Activated naive CD4-positive, alpha-beta T cell treated with anti-CD3 and anti-CD28 coated beads for 36 hours (primary cell): ENCODE measurements around the gene CTNNAL1. TPM values are rescaled to one million over a fixed set of nuclear protein-coding genes. Genes with fewer than 3 reads are reported as not detected.
"Not testable (repeated sequence)": the region's sequence is repeated elsewhere in the genome, so short reads cannot be mapped to it uniquely, and the experiment has no call there.

Source experiments
- CTCF ChIA-PET: fragments of 350-600 bp; sonication (Branson Sonifier 250); formaldehyde crosslinking; loops from one replicate; lab custom pipeline; 2021; ENCODE audit warnings: antibody characterized with exemption; lab: Charles Lee
- DNase-seq: peaks from one replicate; pipeline ENCODE4 v3.0.0-alpha.2; 2020
- H3K27ac Mint-ChIP-seq: one replicate; pipeline ENCODE4 v1.8.0; 2021; ENCODE audit warnings: mild to moderate bottlenecking, mixed read lengths
- H3K27me3 Mint-ChIP-seq: one replicate; pipeline ENCODE4 v1.8.0; 2021; ENCODE audit warnings: low read depth, mixed read lengths
- H3K36me3 Mint-ChIP-seq: one replicate; pipeline ENCODE4 v1.8.0; 2021; ENCODE audit warnings: low read depth, mixed read lengths
- H3K4me1 Mint-ChIP-seq: one replicate; pipeline ENCODE4 v1.8.0; 2021; ENCODE audit warnings: low read depth, mixed read lengths
- H3K4me3 Mint-ChIP-seq: one replicate; pipeline ENCODE4 v1.8.0; 2021; ENCODE audit warnings: mild to moderate bottlenecking, moderate library complexity, mixed read lengths
- H3K9me3 Mint-ChIP-seq: one replicate; pipeline ENCODE4 v1.8.0; 2021; ENCODE audit warnings: mixed read lengths
- intact Hi-C: fragments of 100-400 bp; cut with micrococcal nuclease; formaldehyde crosslinking; loops from one replicate; pipeline ENCODE4 v1.15.1; 2023
- total RNA-seq, 2 experiments: library from RNA; stranded (reverse); gene quantifications; one replicate each; pipeline ENCODE4 v1.2.3, GENCODE V29; 2021

The CTNNAL1 gene
- total RNA-seq, 2 experiments from 2014 or later: 18.4 to 19.0 TPM

DNA sequence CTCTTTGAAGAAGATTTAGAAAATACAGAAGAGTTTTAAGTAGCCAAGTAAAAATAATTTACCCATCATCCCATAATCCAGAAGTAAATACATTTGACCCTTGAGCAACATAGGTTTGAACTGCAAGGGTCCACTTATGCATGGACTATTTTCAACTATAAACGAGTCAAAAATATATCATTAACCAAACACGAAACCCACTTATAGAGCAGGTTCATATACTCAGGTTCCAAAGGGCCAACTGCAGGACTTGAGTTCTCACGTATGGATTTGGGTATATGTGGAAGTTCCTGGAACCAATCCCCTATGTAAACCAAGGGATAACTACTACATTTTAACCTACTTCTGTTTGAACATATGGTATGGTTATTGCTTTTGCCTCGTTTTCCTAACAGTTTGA lies 73.3 kb downstream of the CTNNAL1 start:
- H3K9me3 Mint-ChIP-seq: no peaks in the 10 kb centered on the region
- peaks cover 5% of the 10 kb centered on the region for H3K4me1 Mint-ChIP-seq
- H3K36me3 Mint-ChIP-seq: peaks cover 3% of the 10 kb centered on the region
- CTCF ChIA-PET: no interaction called here
- DNase-seq: no peak
- H3K27ac Mint-ChIP-seq: no peak overlapping the region
- intact Hi-C loops: no loop called here
- no peak overlapping the region for H3K4me3 Mint-ChIP-seq
- H3K27me3 Mint-ChIP-seq: no peaks in the 10 kb centered on the region

DNA sequence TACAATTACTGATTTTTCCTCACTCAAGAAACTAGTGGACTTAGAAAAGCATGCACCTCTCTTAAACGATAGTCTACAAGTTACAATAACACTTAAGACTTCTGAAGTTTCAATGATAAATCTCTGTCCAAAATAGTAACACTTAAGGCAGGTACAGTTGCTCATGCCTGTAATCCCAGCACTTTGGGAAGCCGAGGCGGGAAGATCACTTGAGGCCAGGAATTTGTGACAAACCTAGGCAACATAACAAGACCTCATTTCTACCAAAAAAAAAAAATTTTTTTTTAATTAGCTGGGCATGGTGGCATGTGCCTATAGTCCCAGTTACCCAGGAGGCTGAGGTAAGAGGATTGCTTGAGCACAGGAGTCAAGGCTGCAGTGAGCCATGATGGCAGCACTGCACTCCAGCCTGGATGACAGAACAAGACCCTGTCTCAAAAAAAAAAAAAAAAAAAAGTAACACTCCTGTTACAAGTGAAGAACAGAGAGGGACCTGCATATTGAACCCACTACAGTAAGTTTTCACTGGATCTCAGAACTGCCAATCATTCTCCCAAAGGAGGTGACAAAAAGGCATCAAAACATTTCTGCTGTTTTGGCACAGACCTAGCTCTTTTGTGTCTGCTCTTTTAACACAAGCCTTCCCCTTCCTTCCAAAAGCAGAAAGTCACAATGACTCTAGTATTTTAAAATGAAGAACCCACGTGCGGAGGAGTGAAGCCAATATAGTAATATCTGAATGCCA lies 75.6 kb downstream of the CTNNAL1 start:
- Mint-ChIP-seq H3K4me3 (no peak overlapping the region), H3K27me3 (no peaks in the 10 kb centered on the region), H3K27ac (no peak overlapping the region), H3K9me3 (no peaks in the 10 kb centered on the region), H3K36me3 (peaks cover 5% of the 10 kb centered on the region), H3K4me1 (peaks cover 11% of the 10 kb centered on the region)
- intact Hi-C loops: no loop called here
- CTCF ChIA-PET: no interaction called here
- DNase-seq: no peak

GRCh38 chr9:108934323-108934893 lies 78.9 kb downstream of the CTNNAL1 start, which contains the start of gene ABITRAM:
Gene ABITRAM, plus strand, starts transcription at chr9:108934400. Its CDS starts 87 bp downstream, at chr9:108934487.
- Mint-ChIP-seq H3K9me3 (no peaks in the 10 kb centered on the region), H3K4me3 (peak within 1 kb of the TSS; percentile 95), H3K27ac (peak within 1 kb of the TSS; percentile 92), H3K4me1 (peaks cover 25% of the 10 kb centered on the region), H3K36me3 (peaks cover 7% of the 10 kb centered on the region), H3K27me3 (no peaks in the 10 kb centered on the region)
- CTCF ChIA-PET: interaction anchor here (0.7 kb wide), 1 partner anchor 20 kb away, joined by 3 read pairs; no protein-coding TSS in a partner anchor
- peak; percentile 70 for DNase-seq
- intact Hi-C loops: loop anchor here (1.0 to 5.0 kb wide), 10 partner anchors 48 to 1651 kb away; partner anchors contain the start of genes EPB41L4B, KLF4 and RAD23B

GRCh38 chr9:108933718-108934322 lies 79.5 kb downstream of the CTNNAL1 start, which contains the start of gene ELP1:
Gene ELP1, minus strand, starts transcription at chr9:108934124. Its CDS starts 2,978 bp downstream, at chr9:108931146.
- peaks cover 5% of the 10 kb centered on the region for H3K36me3 Mint-ChIP-seq
- peak within 1 kb of the TSS; percentile 92 for H3K27ac Mint-ChIP-seq
- H3K9me3 Mint-ChIP-seq: no peaks in the 10 kb centered on the region
- peak; percentile 94 for DNase-seq
- CTCF ChIA-PET: interaction anchor here (0.7 kb wide), 1 partner anchor 20 kb away, joined by 3 read pairs; no protein-coding TSS in a partner anchor
- intact Hi-C loops: loop anchor here (1.0 to 5.0 kb wide), 10 partner anchors 48 to 1651 kb away; partner anchors contain the start of genes EPB41L4B, KLF4 and RAD23B
- H3K4me1 Mint-ChIP-seq: peaks cover 27% of the 10 kb centered on the region
- no peaks in the 10 kb centered on the region for H3K27me3 Mint-ChIP-seq
- peak within 1 kb of the TSS; percentile 95 for H3K4me3 Mint-ChIP-seq

DNA sequence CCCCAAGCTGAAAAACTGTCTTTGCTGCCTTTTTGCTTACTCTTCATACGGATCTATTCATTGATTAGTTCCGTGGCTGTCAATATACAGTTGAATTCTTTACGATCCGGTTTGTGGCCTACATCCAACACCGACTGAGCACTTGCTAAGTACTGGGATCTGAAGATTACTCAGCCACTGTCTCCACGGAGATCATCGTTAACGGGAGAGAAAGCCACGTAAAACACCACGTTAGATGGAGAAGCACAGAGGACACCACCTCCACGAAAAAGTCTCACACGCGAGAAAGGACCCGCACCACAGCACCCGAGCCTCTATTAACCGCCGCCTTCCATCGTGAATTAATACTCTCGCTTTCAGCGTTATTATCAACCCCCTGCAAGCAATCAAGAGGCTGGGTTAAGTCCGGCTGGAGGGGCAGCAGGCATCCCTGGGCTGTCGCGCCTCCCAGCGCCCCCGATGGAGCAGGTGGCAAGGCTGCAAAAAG lies 80.0 kb downstream of the CTNNAL1 start:
- H3K27me3 Mint-ChIP-seq: no peaks in the 10 kb centered on the region
- intact Hi-C loops: loop anchor here (5.0 kb wide), 1 partner anchor 249 kb away; no protein-coding TSS in a partner anchor
- DNase-seq: peak; percentile 36
- peak overlapping the region; percentile 92 for H3K27ac Mint-ChIP-seq
- H3K9me3 Mint-ChIP-seq: no peaks in the 10 kb centered on the region
- H3K36me3 Mint-ChIP-seq: peaks cover 7% of the 10 kb centered on the region
- CTCF ChIA-PET: no interaction called here
- H3K4me1 Mint-ChIP-seq: peaks cover 27% of the 10 kb centered on the region
- peak overlapping the region; percentile 95 for H3K4me3 Mint-ChIP-seq

- no peaks in the 10 kb centered on the region for H3K27me3 Mint-ChIP-seq
- intact Hi-C loops: no loop called here
- no peak overlapping the region for H3K4me3 Mint-ChIP-seq
- no peak for DNase-seq
- peaks cover 38% of the 10 kb centered on the region for H3K36me3 Mint-ChIP-seq
- no peaks in the 10 kb centered on the region for H3K9me3 Mint-ChIP-seq
- H3K27ac Mint-ChIP-seq: no peak overlapping the region
- peaks cover 20% of the 10 kb centered on the region for H3K4me1 Mint-ChIP-seq
- CTCF ChIA-PET: interaction anchor here (0.7 kb wide), 1 partner anchor 192 kb away, joined by 3 read pairs; no protein-coding TSS in a partner anchor
These were observed 84.9 kb downstream of the CTNNAL1 start for GRCh38 chr9:108928386-108928785.

- no peak overlapping the region for H3K4me3 Mint-ChIP-seq
- no peak for DNase-seq
- no peak overlapping the region for H3K27ac Mint-ChIP-seq
- intact Hi-C loops: no loop called here
- peaks cover 51% of the 10 kb centered on the region for H3K36me3 Mint-ChIP-seq
- CTCF ChIA-PET: interaction anchor here (0.5 to 1.0 kb wide), 2 partner anchors 29 to 1390 kb away, joined by 3 to 4 read pairs; no protein-coding TSS in a partner anchor
- no peaks in the 10 kb centered on the region for H3K27me3 Mint-ChIP-seq
- H3K4me1 Mint-ChIP-seq: peaks cover 2% of the 10 kb centered on the region
- H3K9me3 Mint-ChIP-seq: no peaks in the 10 kb centered on the region
These were observed 88.8 kb downstream of the CTNNAL1 start for GRCh38 chr9:108924466-108924865.

GRCh38 chr9:108921200-108921599 lies 92.1 kb downstream of the CTNNAL1 start:
- CTCF ChIA-PET: interaction anchor here (1.0 to 1.2 kb wide), 2 partner anchors 21 to 33 kb away, joined by 3 read pairs; no protein-coding TSS in a partner anchor

GRCh38 chr9:108920401-108920800 lies 92.9 kb downstream of the CTNNAL1 start:
- H3K9me3 Mint-ChIP-seq, H3K27ac Mint-ChIP-seq, intact Hi-C loops, CTCF ChIA-PET, H3K4me1 Mint-ChIP-seq, DNase-seq, H3K4me3 Mint-ChIP-seq, H3K27me3 Mint-ChIP-seq: not testable (repeated sequence)
- peaks cover 48% of the 10 kb centered on the region for H3K36me3 Mint-ChIP-seq

More at GRCh38 chr9:108921200-108921599, 92.1 kb downstream of the CTNNAL1 start:
- Mint-ChIP-seq H3K9me3 (no peaks in the 10 kb centered on the region), H3K27ac (no peak overlapping the region), H3K36me3 (peaks cover 48% of the 10 kb centered on the region), H3K4me3 (no peak overlapping the region), H3K4me1 (no peaks in the 10 kb centered on the region), H3K27me3 (no peaks in the 10 kb centered on the region)
- DNase-seq: no peak
- intact Hi-C loops: no loop called here

GRCh38 chr9:108919517-108919916 lies 93.8 kb downstream of the CTNNAL1 start:
- no peak for DNase-seq
- intact Hi-C loops: no loop called here
- CTCF ChIA-PET: no interaction called here
- H3K27me3 Mint-ChIP-seq: no peaks in the 10 kb centered on the region
- no peaks in the 10 kb centered on the region for H3K4me1 Mint-ChIP-seq
- no peaks in the 10 kb centered on the region for H3K9me3 Mint-ChIP-seq
- H3K4me3 Mint-ChIP-seq: no peak overlapping the region
- H3K27ac Mint-ChIP-seq: no peak overlapping the region
- H3K36me3 Mint-ChIP-seq: peaks cover 41% of the 10 kb centered on the region

DNA sequence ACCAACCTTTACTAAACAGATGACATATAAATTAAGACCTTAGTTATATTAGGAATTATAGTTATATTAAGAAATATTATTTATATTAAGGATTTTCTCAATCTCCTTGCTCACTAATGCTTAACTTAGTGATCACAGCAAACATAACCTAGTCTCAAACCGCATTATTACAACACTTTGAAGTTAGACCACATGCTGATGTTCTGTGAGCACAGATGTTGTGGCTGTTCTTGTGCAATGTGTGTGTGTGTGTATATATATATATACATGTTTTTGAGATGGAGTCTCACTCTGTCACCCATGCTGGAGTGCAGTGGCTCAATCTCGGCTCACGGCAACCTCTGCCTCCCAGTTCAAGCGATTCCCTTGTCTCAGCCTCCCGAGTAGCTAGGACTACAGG lies 99.9 kb downstream of the CTNNAL1 start:
- H3K4me3 Mint-ChIP-seq: no peak overlapping the region
- intact Hi-C loops: no loop called here
- peaks cover 45% of the 10 kb centered on the region for H3K36me3 Mint-ChIP-seq
- H3K27ac Mint-ChIP-seq: no peak overlapping the region
- CTCF ChIA-PET: interaction anchor here (0.6 kb wide), 1 partner anchor 66 kb away, joined by 7 read pairs; no protein-coding TSS in a partner anchor
- H3K4me1 Mint-ChIP-seq: peaks cover 12% of the 10 kb centered on the region
- H3K9me3 Mint-ChIP-seq: no peaks in the 10 kb centered on the region
- H3K27me3 Mint-ChIP-seq: no peaks in the 10 kb centered on the region
- DNase-seq: no peak

DNA sequence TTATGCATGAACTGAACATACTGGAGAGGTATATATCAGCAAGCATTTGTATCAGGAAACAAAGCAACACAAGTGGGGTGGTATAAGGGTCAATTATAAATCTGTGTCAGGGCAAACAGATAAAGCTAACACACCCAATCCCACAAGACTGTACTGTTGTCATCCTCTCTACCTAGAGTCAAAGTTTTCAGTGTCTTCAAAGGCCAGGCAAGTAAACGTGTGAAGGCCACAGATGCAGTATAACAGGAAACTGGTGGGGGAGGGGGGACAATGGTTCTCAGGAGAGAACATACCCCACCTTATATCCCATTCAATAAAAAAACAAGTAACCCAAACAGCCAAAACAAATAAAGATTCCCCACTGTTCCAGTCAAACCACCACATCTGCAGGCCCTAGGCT lies 101.5 kb downstream of the CTNNAL1 start:
- Mint-ChIP-seq H3K36me3 (peaks cover 47% of the 10 kb centered on the region), H3K4me1 (peaks cover 12% of the 10 kb centered on the region), H3K27ac (no peak overlapping the region), H3K9me3 (no peaks in the 10 kb centered on the region), H3K4me3 (no peak overlapping the region), H3K27me3 (no peaks in the 10 kb centered on the region)
- peak; percentile 7 for DNase-seq
- CTCF ChIA-PET: no interaction called here
- intact Hi-C loops: no loop called here
